H9 (cell line): Measurements from ENCODE around the gene ADAM8. TPM values are rescaled to one million over a fixed set of nuclear protein-coding genes. Genes with fewer than 3 reads are reported as not detected.

Source experiments
- DNase-seq: peaks from one replicate; pipeline ENCODE4 v3.0.0-alpha.2; 2017
- H2AFZ ChIP-seq: one replicate; pipeline ENCODE4 v1.6.1; 2013; ENCODE audit warnings: mild to moderate bottlenecking, low read length, control low read depth, moderate library complexity
- H2AK5ac ChIP-seq: 2 replicates; pipeline ENCODE4 v1.6.1; 2013; ENCODE audit warnings: low read length, control low read depth, mixed read lengths; ENCODE audit not compliant: insufficient read length
- H2BK120ac ChIP-seq: one replicate; pipeline ENCODE4 v1.6.1; 2013; ENCODE audit warnings: low read depth, mild to moderate bottlenecking, low read length, control low read depth, inconsistent platforms; ENCODE audit not compliant: poor library complexity, severe bottlenecking
- H2BK12ac ChIP-seq: 2 replicates; pipeline ENCODE4 v1.6.1; 2013; ENCODE audit warnings: low read length, control low read depth, mixed read lengths, low read depth; ENCODE audit not compliant: insufficient read length
- H2BK15ac ChIP-seq: 2 replicates; pipeline ENCODE4 v1.6.1; 2013; ENCODE audit warnings: low read depth, low read length, control low read depth
- H2BK20ac ChIP-seq: one replicate; pipeline ENCODE4 v1.6.1; 2013; ENCODE audit warnings: low read depth, mild to moderate bottlenecking, low read length, control low read depth, inconsistent platforms; ENCODE audit not compliant: poor library complexity, severe bottlenecking
- H2BK5ac ChIP-seq: 2 replicates; pipeline ENCODE4 v1.6.1; 2013; ENCODE audit warnings: low read length, control low read depth, mixed read lengths; ENCODE audit not compliant: insufficient read length
- H3K14ac ChIP-seq: 2 replicates; pipeline ENCODE4 v1.6.1; 2013; ENCODE audit warnings: low read length, control low read depth; ENCODE audit not compliant: insufficient read depth
- H3K18ac ChIP-seq: 2 replicates; pipeline ENCODE4 v1.6.1; 2013; ENCODE audit warnings: low read depth, mild to moderate bottlenecking, mixed read lengths, low read length, control low read depth; ENCODE audit not compliant: insufficient read length
- H3K23ac ChIP-seq: 2 replicates; pipeline ENCODE4 v1.6.1; 2013; ENCODE audit warnings: low read length, control low read depth, mixed read lengths, low read depth; ENCODE audit not compliant: insufficient read length
- H3K23me2 ChIP-seq: 2 replicates; pipeline ENCODE4 v1.6.1; 2013; ENCODE audit warnings: low read depth, mild to moderate bottlenecking, mixed read lengths, low read length, control low read depth; ENCODE audit not compliant: insufficient read length, poor library complexity, severe bottlenecking
- H3K27ac ChIP-seq: 2 replicates; pipeline ENCODE4 v1.5.1; 2013; ENCODE audit warnings: low read length, control low read depth, mixed read lengths, low read depth; ENCODE audit not compliant: insufficient read length
- H3K27me3 ChIP-seq: 2 replicates; pipeline ENCODE4 v1.6.1; 2013; ENCODE audit warnings: low read length, control low read depth, inconsistent platforms; ENCODE audit not compliant: insufficient read depth
- H3K4ac ChIP-seq: 2 replicates; pipeline ENCODE4 v1.6.1; 2013; ENCODE audit warnings: low read depth, mild to moderate bottlenecking, control low read depth, inconsistent platforms, low read length, moderate library complexity
- H3K4me1 ChIP-seq: 2 replicates; pipeline ENCODE4 v1.6.1; 2013; ENCODE audit warnings: low read length, control low read depth, inconsistent platforms; ENCODE audit not compliant: insufficient read depth
- H3K4me2 ChIP-seq: 2 replicates; pipeline ENCODE4 v1.6.1; 2013; ENCODE audit warnings: low read length, control low read depth, mixed read lengths; ENCODE audit not compliant: insufficient read length, insufficient read depth
- H3K56ac ChIP-seq: 2 replicates; pipeline ENCODE4 v1.6.1; 2013; ENCODE audit warnings: low read depth, mild to moderate bottlenecking, mixed read lengths, low read length, control low read depth; ENCODE audit not compliant: insufficient read length
- H3K79me1 ChIP-seq: 2 replicates; pipeline ENCODE4 v1.6.1; 2013; ENCODE audit warnings: low read depth, mild to moderate bottlenecking, moderate library complexity, low read length, control low read depth, inconsistent platforms; ENCODE audit not compliant: insufficient read depth, poor library complexity, severe bottlenecking
- H3K79me2 ChIP-seq: 2 replicates; pipeline ENCODE4 v1.6.1; 2013; ENCODE audit warnings: low read length, control low read depth, inconsistent platforms; ENCODE audit not compliant: insufficient read depth
- H3K9ac ChIP-seq: 2 replicates; pipeline ENCODE4 v1.6.1; 2013; ENCODE audit warnings: low read length, control low read depth, mixed read lengths; ENCODE audit not compliant: insufficient read length; ENCODE audit errors: extremely low read depth
- H3K9me3 ChIP-seq: one replicate; pipeline ENCODE4 v1.6.1; 2013; ENCODE audit warnings: low read depth, low read length, inconsistent platforms; ENCODE audit not compliant: control insufficient read depth
- H3T11ph ChIP-seq: one replicate; pipeline ENCODE4 v1.6.1; 2013; ENCODE audit warnings: mild to moderate bottlenecking, low read length, control low read depth, inconsistent platforms
- H4K20me1 ChIP-seq: one replicate; pipeline ENCODE4 v1.6.1; 2013; ENCODE audit not compliant: control insufficient read depth, insufficient read length, insufficient read depth
- H4K5ac ChIP-seq: 2 replicates; pipeline ENCODE4 v1.6.1; 2013; ENCODE audit warnings: low read depth, mild to moderate bottlenecking, mixed read lengths, low read length, control low read depth; ENCODE audit not compliant: insufficient read length
- H4K8ac ChIP-seq: replicated peaks from 2 replicates; pipeline ENCODE4 v1.6.1; 2013; ENCODE audit warnings: low read length, control low read depth, mixed read lengths, low read depth; ENCODE audit not compliant: insufficient read length
- H4K91ac ChIP-seq: 2 replicates; pipeline ENCODE4 v1.6.1; 2013; ENCODE audit warnings: low read depth, mild to moderate bottlenecking, moderate library complexity, mixed read lengths, low read length, control low read depth; ENCODE audit not compliant: insufficient read length
- H3K27ac Mint-ChIP-seq, 3 experiments: 2 replicates in 2 of 3; 3 replicates in 1 of 3; pipeline ENCODE4 v1.8.0; 2020 to 2021; ENCODE audit warnings: mixed read lengths in 3 of 3, mild to moderate bottlenecking in 1 of 3, moderate library complexity in 1 of 3
- H3K27me3 Mint-ChIP-seq: 2 replicates; pipeline ENCODE4 v1.8.0; 2021; ENCODE audit warnings: low read depth, mild to moderate bottlenecking, moderate library complexity, mixed read lengths
- H3K36me3 Mint-ChIP-seq, 3 experiments: 2 replicates in 2 of 3; 3 replicates in 1 of 3; pipeline ENCODE4 v1.8.0; 2020 to 2021; ENCODE audit warnings: low read depth in 3 of 3, mixed read lengths in 3 of 3; ENCODE audit not compliant: insufficient read depth in 1 of 3
- H3K4me1 Mint-ChIP-seq, 2 experiments: 2 replicates each; pipeline ENCODE4 v1.8.0; 2020; ENCODE audit warnings: mixed read lengths in 2 of 2
- H3K4me3 Mint-ChIP-seq, 2 experiments: 2 replicates in 1 of 2; 3 replicates in 1 of 2; pipeline ENCODE4 v1.8.0; 2020 to 2021; ENCODE audit warnings: mild to moderate bottlenecking in 2 of 2, mixed read lengths in 2 of 2, moderate library complexity in 1 of 2
- H3K9me3 Mint-ChIP-seq, 2 experiments: 2 replicates in 1 of 2; 3 replicates in 1 of 2; pipeline ENCODE4 v1.8.0; 2020; ENCODE audit warnings: mild to moderate bottlenecking in 2 of 2, mixed read lengths in 2 of 2, moderate library complexity in 1 of 2
- CTCF ChIP-seq: fragments of 200-600 bp; sonication (generic); conservative IDR thresholded peaks from 3 replicates; pipeline ENCODE4 v1.8.0; 2021; ENCODE audit warnings: antibody characterized with exemption, mild to moderate bottlenecking
- WGBS: extraction: QIAGEN DNeasy Blood & Tissue Kit; methylation state at CpG from one replicate; pipeline ENCODE4 v1.1.7; 2013; ENCODE audit warnings: missing lambda C conversion rate, low lambda C conversion rate, mixed read lengths; ENCODE audit not compliant: insufficient read length; ENCODE audit errors: extremely low coverage; 5-methylcytosine and 5-hydroxymethylcytosine counted together
- total RNA-seq: library from RNA; stranded (reverse); gene quantifications from 2 replicates; pipeline ENCODE4 v1.2.1, GENCODE V29; 2021

ADAM8 gene
- total RNA-seq, 1 experiment from 2014 or later, result 5.4 TPM

- Mint-ChIP-seq H3K9me3 (no peaks in the 10 kb centered on the region; a peak in 2 of 5 replicates), H3K27me3 (peaks cover 6% of the 10 kb centered on the region), H3K36me3 (no peaks in the 10 kb centered on the region), H3K4me1 (peaks cover 9 to 22% of the 10 kb centered on the region in 2 experiments), H3K4me3 (no peak overlapping the region), H3K27ac (no peak overlapping the region)
- TF ChIP-seq CTCF, result no peak
- no peak overlapping the region for H2BK15ac ChIP-seq
- H3K56ac ChIP-seq, result no peak overlapping the region
- H2BK120ac ChIP-seq, result no peak overlapping the region
- no peaks in the 10 kb centered on the region for H3K79me2 ChIP-seq
- H2BK5ac ChIP-seq, result no peak overlapping the region
- no peak overlapping the region for H4K91ac ChIP-seq
- no peak overlapping the region for H2BK20ac ChIP-seq
- no peak overlapping the region for H3K4me2 ChIP-seq
- WGBS, result no CpG with 5 or more reads among the region's 12 CpGs
- no peak overlapping the region for H3K4ac ChIP-seq
- H3K23ac ChIP-seq, result no peak overlapping the region
- H2BK12ac ChIP-seq, result no peak overlapping the region
- H2AK5ac ChIP-seq, result no peak overlapping the region
- H3T11ph ChIP-seq, result no peak overlapping the region
- H4K20me1 ChIP-seq, result no peaks in the 10 kb centered on the region
- H3K27me3 ChIP-seq, result no peaks in the 10 kb centered on the region
- H2AFZ ChIP-seq, result no peak overlapping the region
- H3K4me1 ChIP-seq, result no peaks in the 10 kb centered on the region
- H3K9ac ChIP-seq, result no peak overlapping the region
- no peak overlapping the region for H3K27ac ChIP-seq
- H3K79me1 ChIP-seq, result no peaks in the 10 kb centered on the region
- no peaks in the 10 kb centered on the region for H3K23me2 ChIP-seq
- no peak overlapping the region; the same call in 1 of the 2 replicates for H3K14ac ChIP-seq
- H4K5ac ChIP-seq, result no peak overlapping the region
- H3K18ac ChIP-seq, result no peak overlapping the region
- H4K8ac ChIP-seq, result no peak overlapping the region
- no peaks in the 10 kb centered on the region for H3K9me3 ChIP-seq
- no peak for DNase-seq
These were observed 24.5 kb downstream of the ADAM8 start for GRCh38 chr10:133252223-133252552.
